Inferior parietal cortex (tissue), 1 donor: ENCODE results near the gene MACROD2.

Experiments used
- DNase-seq: peaks from one replicate; pipeline ENCODE4 v3.0.0-alpha.2; 2016; ENCODE audit errors: extremely low spot score

MACROD2 gene

DNA sequence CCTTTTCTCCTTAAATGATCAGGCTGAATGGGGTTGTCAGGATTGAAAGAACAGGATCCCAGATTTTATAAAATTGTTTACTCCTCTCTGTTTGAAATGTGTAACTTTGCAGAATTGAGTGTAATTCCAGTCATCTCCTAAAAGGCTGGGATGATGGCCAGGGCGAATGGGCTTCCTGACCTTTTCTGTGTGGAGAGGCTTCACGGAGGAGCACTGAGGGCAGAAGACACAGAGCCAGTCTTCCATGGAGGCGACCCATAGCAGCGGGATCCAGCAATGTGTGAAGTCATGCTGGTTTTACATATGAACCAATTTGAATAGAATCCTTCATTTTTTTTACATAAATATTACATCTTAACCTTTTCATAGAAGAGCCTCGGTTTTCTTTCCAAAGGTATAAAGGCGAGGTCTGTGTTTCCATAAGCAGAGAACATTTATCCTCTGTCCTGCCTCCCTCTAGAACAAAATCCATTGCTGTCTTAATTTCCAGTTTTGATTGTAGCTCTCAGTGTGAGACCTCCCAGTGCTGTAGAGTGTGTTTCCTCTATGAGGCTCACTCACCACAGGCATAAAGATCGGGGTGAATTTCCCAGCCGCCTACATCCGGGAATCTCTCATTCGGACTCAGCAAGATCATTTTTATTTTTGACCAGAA lies 711.8 kb downstream of the MACROD2 start:
- no peak for DNase-seq

DNA sequence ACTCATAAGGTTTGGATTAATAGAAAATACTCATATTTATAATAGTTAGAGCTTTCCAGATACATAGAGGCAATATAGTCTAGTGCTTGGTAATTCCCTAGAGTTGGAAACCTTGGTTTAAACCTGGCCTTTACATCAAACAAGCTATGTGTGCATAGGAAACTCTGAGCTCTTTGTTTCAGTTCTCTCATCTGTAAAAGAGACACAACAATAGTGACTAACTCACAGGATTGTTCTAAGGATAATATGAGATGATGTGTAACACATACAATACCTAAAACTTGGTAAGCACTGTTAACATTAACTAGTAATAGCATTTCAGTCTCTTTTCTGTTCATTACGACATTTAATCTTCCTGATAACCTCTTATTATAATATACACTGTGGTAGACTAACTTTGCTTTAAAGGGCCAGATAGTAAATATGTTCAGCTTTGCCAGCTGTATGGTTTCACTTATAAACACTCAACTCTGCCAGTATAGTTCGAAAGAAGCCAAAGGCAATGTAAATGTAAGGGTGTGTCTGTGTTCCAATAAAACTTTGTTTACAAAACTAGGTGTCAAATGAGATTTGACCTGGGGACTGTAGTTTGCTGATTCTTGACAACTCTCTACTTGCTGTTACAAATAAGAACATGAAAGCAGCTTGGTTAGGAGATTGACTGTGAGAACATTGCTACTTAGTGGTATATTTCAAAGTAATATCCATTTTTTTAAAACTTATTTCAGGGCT lies 712.7 kb downstream of the MACROD2 start:
- DNase-seq, result no peak

DNA sequence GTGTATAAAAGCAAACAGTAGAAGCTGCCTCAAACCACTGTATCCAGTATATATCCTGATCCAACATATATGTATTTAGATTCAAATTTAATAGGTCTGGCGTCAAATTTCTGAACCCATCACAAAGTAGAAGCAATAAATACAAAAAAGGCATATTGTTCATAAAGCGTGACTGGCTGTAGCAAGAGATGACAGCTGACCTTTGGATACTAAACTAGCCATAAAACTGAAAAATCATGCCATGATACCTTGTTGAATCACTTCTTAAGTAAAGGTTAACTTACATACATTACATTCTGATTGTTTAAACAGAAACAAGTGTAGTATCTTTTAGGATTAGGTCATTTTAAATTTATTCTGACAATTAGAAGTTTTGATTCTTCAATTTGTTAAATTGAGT lies 714.1 kb downstream of the MACROD2 start:
- DNase-seq, result no peak

DNA sequence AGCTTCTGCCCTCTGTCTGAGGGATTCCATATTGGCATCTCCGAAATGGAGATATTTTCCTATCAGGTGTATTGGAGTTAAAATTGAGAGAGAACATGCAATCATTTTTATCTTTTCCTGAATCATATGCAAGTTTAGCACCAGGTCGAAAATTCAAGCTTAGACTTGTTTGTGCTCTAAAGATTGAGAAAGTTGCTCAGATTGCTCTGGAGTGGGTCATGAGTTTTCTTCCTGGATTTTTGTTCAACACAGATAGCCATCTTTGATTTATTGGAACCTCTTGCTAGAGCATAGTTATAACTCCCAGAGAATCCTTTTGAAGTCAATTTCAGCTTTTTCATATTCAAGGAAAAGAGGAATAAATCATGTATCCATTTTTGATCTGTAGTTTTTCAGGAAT lies 715.6 kb downstream of the MACROD2 start:
- no peak for DNase-seq

DNA sequence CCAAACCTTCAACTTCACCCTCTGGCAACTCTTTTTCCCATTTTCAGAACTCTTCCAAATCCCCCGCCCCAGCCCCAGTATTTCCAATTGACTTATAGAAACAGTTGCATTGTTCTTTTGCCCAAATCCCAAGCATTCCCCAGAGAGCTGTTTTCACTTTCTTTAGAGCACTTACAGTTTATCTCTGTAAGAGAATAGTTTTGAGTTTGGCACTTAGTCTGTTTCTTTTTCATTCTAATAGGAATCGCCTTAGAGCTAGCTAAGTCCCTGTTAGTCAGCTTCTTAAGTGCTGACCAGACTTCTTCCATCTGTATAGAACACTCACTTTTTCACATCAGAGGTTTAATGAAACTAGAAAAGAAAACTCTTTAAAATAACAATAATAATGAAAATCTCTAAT lies 716.3 kb downstream of the MACROD2 start:
- DNase-seq, result no peak

DNA sequence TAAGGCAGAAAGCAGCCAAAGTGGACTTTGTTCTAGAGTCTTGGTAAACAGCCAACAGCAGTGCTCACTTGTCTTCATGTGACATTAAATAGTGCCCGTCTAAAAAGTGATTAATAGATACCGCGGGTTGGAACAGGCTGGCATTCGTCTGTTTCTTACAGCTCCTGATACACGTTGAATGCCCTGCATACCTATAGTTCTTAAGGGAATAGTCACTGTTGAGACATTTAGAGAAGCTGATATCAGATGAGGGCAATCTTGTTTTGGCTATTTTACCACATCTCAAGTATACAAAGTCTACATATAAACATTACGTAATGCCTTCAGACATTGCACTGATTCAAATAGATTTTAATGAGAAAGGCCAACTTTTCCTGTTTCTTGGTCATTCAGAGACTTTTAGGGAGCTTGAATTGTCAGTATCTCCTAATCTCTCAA lies 717.0 kb downstream of the MACROD2 start:
- DNase-seq, result no peak

DNA sequence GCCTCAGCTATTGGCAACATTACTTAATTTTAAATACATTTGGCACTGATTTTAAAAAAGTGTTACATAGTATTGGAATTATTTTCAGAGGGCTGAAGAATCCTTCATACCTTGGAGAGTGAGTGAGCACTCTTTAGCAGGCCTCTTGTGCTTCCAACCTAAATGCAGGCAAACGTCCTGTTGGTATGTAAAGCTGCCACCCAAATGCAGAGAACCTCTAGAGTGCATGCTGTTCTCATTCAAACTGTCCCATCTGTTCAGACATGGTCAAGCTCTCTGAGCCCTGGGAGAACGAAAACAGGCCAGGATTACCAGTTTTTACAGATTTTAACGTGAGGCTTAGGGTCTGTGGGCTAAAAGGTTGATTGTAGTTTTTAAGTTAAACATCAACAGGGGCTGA lies 720.1 kb downstream of the MACROD2 start:
- no peak for DNase-seq

DNA sequence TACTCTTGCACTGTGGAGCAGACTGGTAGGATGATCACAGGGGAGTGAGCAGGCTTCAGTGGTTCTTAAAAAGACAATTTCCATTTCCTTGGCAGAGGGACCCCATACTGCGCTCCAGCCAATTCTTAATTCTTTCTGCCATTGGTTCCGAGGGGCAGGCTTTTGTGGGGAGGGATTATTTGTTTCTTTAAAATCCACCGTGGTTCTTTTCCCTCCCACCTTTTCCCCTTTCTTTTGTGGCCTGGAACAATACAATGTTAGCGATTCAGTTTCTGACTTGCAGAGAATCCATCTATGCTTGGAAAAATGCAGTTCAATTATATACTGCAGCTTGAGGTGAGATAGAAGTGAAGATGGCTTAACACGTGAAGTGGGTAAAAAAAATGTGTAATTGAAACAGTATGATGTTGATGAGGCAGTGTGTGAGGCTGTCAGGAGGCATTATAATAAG lies 721.1 kb downstream of the MACROD2 start:
- DNase-seq, result no peak

DNA sequence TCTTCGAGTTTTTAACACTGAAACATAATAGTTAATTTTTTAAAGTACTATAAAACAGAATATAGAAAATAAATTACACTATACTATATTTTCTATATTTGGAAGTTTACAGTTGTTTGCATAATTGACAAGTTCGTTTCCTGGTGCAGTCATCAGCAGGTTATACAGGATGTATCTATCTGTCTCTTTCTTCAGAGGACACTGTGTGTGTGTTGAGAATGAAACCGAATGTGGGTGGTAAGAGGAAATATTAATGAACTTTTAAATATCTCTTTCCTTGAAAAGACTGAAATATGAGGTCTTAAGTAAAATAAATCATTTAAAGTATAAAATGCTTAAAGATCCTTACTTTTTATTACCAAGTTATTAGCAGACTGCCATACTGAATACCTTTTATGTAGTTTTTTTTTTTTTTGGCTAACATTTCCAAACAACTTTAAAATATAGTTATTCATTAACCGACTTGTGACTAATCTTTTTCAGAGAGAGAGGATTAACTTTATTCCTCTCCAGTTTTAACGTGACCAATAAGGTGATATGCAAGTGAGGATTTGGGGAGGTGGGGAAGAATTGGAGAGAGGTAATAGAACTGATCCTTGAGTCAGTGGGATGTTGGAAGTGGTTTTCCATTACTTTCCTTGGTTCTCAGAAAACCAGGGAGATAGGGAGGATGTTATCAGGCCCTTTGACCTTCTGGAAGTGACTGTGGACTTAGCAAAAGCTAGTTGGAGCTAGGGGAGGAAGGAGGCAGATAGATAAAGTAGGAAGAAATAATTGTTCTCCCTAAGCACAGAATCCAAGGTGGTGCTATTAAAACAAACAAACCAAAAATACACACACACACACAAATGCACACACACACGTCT lies 722.1 kb downstream of the MACROD2 start:
- no peak for DNase-seq

DNA sequence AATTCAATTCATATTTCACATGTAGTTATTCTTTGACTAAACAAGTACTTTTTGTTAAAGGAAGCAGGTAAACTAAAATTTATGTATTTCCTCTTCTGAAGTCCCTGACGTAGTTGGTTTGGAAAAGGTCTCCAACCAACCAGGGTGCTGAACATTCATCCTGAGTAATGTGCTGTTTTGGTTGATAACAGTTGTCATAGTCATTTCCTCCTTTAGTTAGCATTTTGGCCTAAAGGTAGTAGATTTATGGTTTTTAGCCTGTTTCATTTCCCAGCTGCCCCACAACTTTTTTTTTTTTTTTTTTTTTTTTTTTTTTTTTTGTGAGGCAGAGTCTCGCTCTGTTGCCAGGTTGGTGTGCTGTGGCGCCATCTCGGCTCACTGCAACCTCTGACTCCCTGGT lies 724.9 kb downstream of the MACROD2 start:
- no peak for DNase-seq

DNA sequence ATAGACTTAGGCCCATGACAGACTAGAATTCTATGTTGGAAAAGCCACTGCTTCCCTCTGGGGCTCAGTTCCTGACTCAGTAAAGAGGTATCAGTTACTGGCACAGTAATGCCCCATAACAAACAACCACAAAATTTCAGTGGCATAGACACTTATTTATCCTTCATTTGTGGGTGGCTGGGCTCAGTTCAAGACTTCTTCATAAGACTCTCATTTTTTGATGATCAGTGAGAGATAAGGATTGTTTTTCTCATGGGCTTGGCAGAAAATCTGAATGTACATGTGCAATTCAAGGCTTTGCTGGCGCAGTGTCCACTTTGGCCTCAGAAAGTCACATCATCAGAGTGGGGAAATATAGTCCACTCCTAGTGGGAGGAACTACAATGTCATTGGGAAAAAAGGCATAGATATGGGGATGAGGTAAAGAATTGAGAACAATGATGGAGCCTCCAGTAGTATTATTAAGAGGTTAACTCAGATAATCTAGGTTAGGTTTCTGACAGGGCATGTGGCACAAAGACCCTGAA lies 726.7 kb downstream of the MACROD2 start:
- no peak for DNase-seq

DNA sequence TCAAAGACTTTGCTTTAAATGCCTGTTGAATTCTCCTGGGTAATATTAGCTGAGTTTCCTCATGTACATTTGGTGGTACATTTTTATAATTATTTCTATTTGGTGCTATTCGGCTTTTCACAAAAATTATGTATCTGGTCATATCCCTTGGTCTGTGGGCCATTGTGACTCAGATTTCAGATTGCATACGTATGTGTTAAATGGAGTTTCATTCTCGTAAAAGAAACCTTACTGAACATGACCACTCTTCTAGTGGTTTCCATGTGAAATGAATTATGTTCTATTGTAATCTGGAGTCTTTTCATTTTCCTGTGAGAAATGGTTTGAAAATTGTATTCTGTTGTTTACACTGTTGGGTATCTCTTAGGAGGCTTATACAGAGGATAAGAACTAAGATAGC lies 728.3 kb downstream of the MACROD2 start:
- DNase-seq, result no peak

DNA sequence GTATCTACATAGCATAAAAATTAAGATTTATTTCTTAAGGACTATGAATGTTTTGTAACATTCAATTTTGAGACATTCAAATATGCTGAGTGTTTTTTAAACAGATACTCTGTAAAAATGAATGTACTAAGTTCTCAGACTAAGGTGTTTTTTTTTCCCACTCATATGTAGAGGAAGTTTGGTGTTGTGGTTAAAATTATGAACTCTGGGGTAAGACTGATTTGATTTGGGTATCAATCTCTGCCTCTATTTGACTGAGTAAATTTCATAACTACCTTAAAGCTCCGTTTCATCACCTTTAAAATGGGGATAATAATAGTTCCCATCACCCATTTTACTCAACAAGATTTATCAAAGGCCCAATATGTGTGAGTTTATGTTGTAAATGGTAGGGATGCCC lies 728.7 kb downstream of the MACROD2 start:
- no peak for DNase-seq

DNA sequence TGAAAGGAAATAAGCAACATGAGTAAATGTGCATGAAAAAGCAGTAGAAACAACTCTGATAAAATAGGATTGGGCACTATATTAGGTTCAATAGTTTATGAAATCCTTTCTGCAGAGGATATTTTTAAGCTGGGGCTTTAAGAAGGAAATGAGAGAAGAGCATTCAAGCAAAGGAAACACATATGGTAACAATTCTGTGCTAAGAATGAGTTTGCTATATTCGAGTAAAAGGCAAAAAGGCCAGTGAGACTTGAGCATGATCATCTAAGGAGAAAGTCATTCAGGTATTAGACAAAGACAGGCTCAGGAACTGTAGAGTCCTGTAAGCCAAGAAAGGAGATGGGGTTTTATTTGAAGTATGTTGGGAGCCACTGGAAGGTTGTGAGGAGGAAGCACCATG lies 729.2 kb downstream of the MACROD2 start:
- DNase-seq, result no peak

DNA sequence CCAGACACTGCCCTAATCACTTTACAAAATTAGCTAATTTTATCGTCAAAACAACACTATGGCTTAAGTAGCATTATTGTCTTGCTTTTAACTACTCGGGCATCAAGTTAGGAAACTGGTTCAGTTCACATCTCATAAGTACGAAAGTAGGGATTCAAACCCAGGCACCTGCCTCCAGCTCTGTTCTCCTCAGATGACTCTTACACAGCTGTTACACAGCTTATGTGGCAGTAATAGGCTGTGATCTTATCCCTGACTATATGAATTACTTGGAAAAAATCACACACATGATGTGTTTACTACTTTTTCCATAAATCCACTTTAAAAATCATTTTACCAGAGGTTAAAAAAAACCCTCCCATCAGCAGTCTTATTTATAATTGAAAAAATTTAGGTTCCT lies 731.3 kb downstream of the MACROD2 start:
- DNase-seq, result no peak

DNA sequence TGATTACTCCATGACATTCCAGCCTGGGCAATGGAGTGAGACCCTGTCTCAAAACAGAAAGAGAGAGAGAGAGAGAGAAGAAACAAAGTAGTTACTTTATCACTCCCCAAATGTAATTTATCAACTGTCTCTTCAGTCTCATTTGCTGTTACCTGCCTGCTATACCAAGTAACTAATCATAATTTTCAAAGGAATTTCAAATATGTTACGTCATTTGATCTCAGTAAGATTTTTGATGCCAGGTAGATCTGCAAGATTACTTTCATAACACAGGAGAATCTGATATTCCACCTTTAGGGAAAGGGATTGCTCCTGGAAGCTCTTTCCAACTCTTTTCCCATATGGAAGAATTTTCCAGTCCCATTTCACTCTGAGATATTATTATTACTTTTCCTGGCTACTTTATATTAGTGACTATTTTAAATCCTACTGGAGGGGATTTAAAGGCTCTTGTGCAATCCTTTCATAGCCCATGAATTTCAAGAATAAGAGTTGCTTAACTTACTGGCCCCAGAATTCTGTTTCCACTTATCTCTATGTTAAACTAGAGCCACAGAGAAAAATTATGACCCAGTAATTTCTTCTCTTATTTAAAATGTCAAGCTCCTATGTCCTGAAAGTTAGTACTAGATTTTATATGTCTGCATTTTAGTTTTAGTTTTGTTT lies 732.3 kb downstream of the MACROD2 start:
- no peak for DNase-seq

DNA sequence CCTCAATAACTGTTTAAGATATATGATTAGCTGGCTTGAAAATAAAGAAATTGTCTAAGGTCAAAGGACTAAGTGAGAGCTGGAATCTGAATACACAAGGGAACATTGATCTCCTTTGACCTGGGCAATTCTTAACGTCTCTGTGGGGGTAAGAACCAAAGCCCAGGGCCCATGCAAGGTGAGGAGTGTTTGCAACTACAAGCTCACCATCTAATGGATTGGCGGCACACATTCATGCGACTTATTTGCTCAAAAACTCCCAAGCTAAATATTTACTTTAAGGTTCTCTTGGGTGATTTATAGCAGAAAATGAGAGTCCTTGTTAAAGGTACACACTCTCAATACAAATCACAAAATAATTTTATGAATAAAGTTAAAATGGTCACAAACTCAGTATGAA lies 734.1 kb downstream of the MACROD2 start:
- no peak for DNase-seq

DNA sequence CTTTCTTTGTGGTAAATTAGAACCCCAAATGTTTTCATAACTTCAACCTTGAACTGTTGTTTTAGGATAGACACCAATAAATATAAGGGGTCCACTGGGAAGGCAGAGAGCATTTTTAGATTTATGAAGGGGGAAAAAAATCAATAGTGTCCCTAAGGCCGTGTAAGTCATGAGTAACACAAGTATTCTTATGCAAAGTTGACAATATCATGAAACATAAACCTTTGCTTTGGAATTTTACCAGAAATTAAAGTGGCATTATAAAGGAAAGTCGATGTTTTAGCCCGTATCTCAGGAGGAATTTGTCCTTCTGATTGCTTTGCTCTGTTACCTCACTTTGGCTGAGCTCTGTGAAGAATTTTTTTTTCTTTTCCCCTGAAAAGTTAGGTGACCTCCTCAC lies 737.0 kb downstream of the MACROD2 start:
- DNase-seq, result no peak

DNA sequence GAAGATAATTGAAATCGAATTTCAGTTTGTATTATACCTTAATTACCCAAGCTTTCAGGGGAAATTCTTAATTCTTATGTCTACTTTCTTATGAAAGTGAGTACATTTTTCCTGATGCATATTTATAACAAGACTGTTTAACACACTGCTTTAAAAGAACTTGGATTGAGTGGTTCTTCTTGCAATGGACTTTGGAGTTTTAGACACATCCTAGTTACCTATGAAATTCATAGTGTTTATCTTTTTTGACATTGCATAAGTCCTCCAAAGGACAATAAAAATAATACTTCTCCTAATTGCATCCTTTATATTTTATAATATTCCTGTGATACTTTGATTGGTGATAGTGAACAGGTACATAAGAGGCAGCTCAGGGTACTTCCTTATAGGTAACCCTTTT lies 737.7 kb downstream of the MACROD2 start:
- DNase-seq, result no peak

DNA sequence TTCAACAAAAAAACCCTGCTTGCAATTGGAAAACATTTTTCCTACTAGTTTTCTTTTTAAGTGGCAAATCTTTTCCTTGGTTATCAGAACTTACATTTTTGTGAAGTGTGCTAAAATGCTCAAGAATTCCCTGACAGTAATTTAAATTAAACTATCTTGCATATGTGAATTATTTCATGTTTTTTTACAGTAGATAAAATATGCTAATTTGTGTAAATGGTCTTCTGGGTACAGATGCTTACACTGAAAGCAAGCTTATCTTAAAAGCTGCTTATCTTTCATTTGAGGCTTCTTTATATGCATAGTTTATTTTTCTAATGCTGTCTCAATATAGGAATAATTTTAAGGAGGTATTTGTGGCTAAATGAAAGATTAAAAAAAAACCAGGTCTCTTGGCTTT lies 745.1 kb downstream of the MACROD2 start:
- DNase-seq, result no peak

DNA sequence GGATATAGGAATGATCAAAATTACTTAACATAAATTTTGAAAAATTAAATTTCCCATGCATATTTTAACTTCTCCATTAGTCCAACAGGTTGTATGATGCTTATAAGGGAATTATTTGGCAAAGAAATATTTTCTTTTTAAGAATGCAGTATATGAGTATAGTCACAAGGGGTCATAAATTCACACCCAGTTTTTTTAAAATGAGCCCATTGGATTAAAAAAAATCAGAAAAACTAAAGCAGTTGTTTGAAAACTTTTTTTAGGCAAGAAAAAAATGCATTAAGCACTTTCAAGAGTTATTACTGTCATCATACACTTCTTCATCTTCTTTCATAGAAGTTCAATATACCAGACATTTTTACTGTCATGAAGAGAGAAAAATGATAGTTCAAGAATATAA lies 746.3 kb downstream of the MACROD2 start:
- DNase-seq, result no peak

DNA sequence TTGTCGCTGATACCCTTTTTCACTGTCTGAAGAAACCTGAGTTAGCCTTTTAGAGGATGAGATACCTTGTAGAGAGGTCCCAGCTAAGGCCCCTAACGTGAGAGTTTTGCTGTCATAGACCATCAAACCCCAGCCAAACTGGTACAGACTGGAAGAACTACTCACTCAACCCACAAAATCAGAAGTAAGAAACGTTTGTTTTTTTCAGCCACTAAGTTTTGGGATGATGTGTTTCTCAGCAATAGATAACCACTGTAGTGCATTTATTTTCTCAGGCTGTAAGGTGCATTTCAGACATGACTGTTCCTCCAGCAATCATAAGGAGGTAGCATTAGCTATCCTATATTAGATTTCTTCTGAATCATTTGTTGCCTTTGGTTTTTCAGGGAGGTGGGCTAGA lies 749.4 kb downstream of the MACROD2 start:
- DNase-seq, result no peak
